SKM-1 treated with dmso at 0.1 percent for 144 hours (cell line): Measurements from ENCODE around the gene SMPD3.

ENCODE experiments used
- DNase-seq: peaks from one replicate; lab custom pipeline; 2025; ENCODE audit not compliant: unreplicated experiment; lab: John Stamatoyannopoulos, UW

The SMPD3 gene

DNA sequence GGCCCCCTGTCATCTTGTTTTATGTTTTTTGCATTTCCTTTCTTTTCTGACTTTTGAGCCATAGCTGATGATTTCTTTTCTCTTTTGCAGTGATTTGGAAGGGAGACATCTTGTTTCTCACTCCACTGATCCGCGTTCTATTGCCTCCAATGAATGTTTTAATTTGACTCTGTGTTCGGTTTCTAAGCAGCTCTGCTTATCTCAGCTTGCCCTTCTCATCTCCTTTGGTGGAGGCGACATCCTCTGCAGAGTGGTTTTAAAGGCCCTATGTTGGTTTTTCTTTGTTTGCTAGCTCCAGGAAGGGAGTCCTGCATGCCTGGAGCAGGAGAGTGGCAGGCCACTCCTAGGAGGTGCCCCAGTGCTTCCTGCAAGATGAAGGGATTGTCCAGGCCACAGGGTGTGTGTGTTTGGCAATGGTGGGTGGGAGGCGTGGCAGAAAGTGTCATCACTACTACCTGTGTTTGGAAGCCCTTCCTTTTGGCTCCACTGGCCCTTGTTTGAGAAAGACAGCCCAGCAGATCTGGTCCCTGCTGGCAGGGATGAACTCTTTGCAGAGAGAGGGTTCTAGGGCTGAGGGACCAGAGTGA lies 13.6 kb downstream of the SMPD3 start:
- DNase-seq: no peak

DNA sequence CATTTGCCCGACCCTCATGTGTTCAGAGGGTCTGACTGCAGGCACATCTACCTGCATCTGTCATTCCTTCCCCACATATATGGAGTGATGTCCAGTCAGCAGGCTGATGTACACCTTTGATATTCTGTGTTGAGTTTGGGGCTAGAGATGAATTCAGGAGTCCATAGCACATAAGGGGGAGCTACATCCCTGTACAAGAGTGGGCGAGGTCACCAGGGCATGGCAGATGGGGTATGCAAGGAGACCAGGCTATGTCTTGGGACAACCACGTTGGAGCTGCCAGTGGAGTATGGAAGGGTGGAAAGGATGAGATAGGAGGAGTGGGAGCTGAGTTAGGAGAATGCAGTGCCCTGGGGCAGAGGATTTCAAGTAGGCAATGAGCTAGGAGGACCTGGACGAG lies 15.0 kb downstream of the SMPD3 start:
- DNase-seq: no peak

DNA sequence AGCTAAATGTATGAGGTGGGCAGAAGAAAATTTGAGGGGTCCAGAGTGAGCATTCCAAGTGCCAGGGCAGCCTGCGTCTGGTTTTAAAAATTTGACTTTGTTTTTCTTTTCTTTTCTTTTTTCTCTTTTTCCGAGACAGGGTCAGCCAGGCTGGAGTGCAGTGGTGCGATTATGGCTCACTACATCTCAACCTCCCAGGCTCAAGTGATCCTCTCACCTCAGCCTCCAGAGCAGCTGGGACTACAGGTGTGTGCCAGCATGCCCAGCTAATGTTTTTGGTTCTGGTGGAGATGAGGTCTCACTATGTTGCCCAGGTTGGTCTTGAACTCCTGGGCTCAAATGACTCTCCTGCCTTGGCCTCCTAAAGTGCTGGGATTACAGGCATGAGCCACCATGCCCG lies 15.6 kb downstream of the SMPD3 start:
- DNase-seq: no peak

- DNase-seq: no peak
These were observed 19.0 kb downstream of the SMPD3 start for GRCh38 chr16:68429076-68429854.

- DNase-seq: no peak
These were observed 20.5 kb downstream of the SMPD3 start for GRCh38 chr16:68427649-68428303.

DNA sequence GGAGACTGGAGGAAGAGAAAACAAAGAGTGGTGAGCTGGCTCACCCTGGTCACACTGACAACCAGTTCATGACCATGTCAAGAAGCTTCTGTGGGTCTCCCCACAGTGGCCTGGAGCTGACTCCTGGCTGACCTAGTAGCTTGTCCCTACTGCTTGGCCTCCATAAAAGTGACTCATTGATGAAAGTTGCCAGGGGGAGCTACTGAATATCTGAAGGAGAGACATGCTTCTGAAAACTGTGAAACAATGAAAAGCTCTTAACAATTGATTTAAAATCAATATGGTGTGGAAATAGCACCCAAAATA lies 22.0 kb downstream of the SMPD3 start:
- DNase-seq: no peak

DNA sequence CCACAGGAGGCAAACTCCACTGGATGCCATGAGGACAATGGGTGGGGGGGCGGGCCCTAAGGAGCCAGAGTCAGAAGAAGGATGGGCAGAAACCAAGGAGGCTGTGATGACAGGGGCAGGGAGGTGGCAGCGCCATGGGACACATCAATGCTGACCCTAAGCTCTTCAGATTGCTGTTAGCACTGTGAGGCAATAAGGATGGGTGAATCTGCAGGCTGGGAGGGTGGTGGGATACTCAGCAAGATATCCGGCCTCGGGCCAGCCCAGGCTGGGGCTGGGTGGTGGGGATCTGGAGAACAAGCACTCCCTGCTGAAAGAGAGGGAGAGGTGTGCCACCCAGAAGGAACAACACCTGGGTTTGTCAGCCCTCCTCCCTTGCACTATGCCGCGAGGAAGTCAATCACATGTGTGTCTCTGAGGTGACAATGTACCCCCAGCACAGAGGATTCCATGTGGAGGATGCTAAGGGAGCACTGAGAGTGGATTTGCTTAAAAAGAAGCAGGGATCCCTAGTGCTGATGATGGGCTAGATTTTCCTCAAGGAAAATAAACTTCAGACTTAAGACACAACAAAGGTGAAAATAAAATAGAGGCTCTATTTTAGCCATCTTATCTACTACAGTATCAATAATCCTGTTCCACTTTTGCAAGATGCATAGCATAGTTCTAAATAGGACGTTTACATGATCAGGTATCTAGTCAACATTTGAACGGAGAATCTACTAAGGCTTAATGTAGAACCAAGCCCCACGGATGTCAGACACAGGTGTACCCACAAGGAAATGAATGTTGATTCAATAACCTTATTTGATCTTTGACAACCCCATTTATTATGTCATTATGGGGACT lies 22.6 kb downstream of the SMPD3 start:
- DNase-seq: no peak

DNA sequence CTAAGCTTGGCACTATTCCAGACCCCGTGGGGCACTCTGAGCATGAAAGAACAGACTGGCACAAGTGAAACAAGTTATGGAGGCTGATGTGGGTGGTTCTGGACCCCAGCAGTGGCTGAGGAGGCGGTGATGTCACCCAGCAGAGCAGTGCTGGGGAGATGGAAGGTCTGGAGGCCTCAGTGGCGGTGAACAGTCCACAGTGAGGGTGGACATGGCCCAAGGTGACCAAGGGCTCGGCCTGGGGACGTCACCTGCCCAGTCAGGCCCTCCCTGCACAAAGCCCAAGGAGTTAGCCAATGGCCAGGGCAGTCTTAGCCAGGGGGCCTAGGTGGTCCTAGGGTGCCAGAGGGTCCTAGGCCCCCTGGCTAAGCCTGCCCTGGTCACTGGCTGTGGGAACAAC lies 24.5 kb downstream of the SMPD3 start:
- DNase-seq: no peak

GRCh38 chr16:68422396-68422960 lies 25.8 kb downstream of the SMPD3 start:
- DNase-seq: no peak

- no peak for DNase-seq
These were observed 27.2 kb downstream of the SMPD3 start for GRCh38 chr16:68421076-68421475.

GRCh38 chr16:68420366-68420942 lies 27.9 kb downstream of the SMPD3 start:
- DNase-seq: no peak

- no peak for DNase-seq
These were observed 30.5 kb downstream of the SMPD3 start for GRCh38 chr16:68417711-68418301.

DNA sequence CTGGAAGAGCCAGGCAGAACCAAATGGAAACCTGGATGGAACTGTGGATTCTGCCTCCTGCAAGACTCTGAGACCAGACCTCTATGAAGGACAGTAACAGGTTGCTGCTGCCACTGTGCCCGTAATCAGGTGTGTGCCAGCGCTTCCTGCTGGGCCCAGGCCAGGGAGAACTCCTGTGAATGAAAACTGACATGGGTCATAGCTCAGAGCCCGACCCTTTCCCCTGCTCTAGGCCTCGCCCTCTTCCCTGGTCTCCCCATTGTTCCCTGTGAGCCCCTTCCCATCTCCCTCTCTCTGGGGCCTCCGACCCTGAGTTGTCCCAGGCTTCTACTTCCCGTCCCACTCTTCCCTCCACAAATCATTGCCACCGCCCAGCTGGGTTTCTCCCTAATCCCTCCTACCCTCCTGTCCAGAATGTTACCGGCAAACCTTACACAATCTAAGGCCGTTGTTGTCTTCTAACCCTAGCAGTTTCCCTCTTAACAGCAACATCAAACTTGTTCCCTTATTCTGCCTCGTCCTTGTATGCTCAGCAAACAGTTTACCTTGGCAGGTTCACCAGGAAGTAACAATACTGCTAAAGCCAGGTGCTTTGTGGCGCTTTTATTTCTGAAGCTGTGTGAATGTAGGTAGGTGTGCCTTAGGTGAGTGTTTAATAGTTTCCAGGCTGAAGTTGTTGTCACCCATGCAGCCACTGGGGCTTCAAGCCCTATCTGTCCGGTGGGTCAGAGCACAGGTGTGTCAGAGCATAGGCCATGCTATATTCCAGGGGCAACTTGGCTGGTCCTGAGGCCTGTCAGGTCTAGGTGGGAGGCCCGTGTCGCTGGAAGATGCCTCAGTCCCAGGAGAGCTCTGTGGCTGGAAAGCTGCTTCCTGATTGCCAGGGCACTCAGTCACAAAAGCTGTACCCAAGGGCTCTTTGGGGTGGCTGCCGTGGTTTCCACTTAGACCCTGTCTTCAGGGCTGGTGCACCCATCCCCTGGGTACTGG lies 32.0 kb downstream of the SMPD3 start:
- no peak for DNase-seq

- no peak for DNase-seq
These were observed 33.7 kb downstream of the SMPD3 start for GRCh38 chr16:68414581-68414980.

GRCh38 chr16:68412061-68412460 lies 36.2 kb downstream of the SMPD3 start:
- DNase-seq: no peak

GRCh38 chr16:68411086-68411485 lies 37.2 kb downstream of the SMPD3 start:
- no peak for DNase-seq

DNA sequence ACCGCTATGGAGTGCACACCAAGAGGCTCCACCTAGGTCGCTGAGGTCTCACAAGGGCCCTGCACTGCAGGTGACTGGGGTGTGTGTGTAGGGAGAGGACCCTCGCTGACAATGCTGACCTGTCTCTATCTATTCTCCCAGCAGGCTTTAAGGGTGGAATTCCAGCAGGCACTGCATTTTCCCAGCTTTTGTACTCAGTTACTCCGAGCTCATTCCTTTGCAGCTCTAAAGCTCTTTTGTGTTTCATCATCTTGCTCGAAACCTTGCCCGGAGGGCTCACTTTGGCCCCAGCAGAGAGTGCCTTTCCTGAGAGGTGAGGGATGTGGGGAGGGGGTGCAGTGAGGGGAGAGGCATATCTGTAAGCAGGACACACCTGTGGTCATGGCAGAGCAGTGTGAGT lies 39.3 kb downstream of the SMPD3 start:
- DNase-seq: no peak

DNA sequence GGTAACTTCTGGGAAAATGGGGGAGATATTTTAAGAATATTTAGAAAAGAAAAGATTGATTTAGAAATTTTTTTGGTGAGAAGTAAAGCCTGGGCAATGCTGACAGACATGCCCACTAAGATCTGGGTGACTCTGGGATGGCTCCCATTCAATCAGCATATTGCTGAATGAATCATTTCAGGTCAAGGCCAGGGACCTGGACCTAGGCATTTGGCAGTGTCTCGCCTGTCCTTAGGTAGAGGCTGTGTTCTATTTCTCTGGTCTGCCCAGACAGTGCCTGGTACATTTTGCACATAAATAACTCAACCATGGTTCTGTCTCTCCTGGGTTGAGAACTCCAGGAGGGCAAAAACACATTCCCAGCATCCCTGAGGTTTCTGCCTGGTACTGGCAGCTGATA lies 39.9 kb downstream of the SMPD3 start:
- no peak for DNase-seq

- DNase-seq: no peak
These were observed 41.7 kb downstream of the SMPD3 start for GRCh38 chr16:68406458-68407152.
